ENCODE data around the gene FAHD1.

DNA sequence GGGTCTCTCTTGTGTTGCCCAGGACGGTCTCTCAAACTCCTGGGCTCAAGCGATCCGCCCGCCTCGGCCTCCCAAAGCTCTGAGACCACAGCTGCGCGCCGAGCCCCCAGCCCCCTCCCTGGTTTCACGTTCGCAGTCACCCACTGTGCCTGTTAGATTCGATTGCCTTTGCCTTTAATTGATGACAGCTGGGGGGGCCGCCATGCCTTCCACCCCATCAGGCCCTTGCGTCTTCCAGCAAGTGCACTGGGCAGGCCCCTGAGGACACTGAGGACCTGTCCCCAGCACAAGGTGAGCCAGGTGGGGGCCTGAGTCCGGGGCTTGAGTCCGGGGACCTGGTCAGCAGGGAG, 36.8 kb upstream of the FAHD1 start:
- TF ChIP-seq POLR2A (IDR thresholded peaks at IDR 0.05) = no peak
- no peak for TF ChIP-seq CTCF (IDR thresholded peaks at IDR 0.05)
